CD4-positive, alpha-beta T cell (primary cell): Measurements from ENCODE around the gene RASAL3. TPM values are rescaled to one million over a fixed set of nuclear protein-coding genes. Genes with fewer than 3 reads are reported as not detected.

Experiments used
- ATAC-seq: fragments of 200-7000 bp; cut with Tn5 transposase; one replicate; pipeline ENCODE4 v1.10.0; 2022; ENCODE audit warnings: mild to moderate bottlenecking; ENCODE audit not compliant: poor library complexity
- CTCF ChIA-PET: fragments of 350-600 bp; sonication (Branson Sonifier 250); formaldehyde crosslinking; loops from one replicate; lab custom pipeline; 2021; ENCODE audit warnings: antibody characterized with exemption, inconsistent platforms; lab: Charles Lee
- POLR2A ChIA-PET: fragments of 350-600 bp; sonication (Branson Sonifier 250); formaldehyde crosslinking; loops from one replicate; lab custom pipeline; 2021; ENCODE audit warnings: antibody characterized with exemption, inconsistent platforms; lab: Charles Lee
- DNase-seq, 14 experiments: peaks; one replicate each; pipeline ENCODE4 v3.0.0-alpha.2; 2013 to 2020; ENCODE audit warnings: mixed read lengths in 2 of 14
- H3K27ac ChIP-seq, 2 donors: one replicate each; pipeline versions ENCODE4 v1.5.1 to v1.7.0; 2013; ENCODE audit warnings: low read length in 2 of 2, low read depth in 1 of 2, mild to moderate bottlenecking in 1 of 2
- H3K27me3 ChIP-seq, 2 experiments: 1 replicate in 1 of 2; 2 replicates in 1 of 2; pipeline versions ENCODE4 v1.6.1 to v1.7.0; 2013; ENCODE audit warnings: low read length in 2 of 2, control low read depth in 1 of 2, mild to moderate bottlenecking in 1 of 2, moderate library complexity in 1 of 2; ENCODE audit not compliant: insufficient read depth in 2 of 2, control insufficient read depth in 1 of 2
- H3K36me3 ChIP-seq: one replicate; pipeline ENCODE4 v1.6.1; 2013; ENCODE audit warnings: low read length, control low read depth; ENCODE audit not compliant: insufficient read depth
- H3K4me1 ChIP-seq: one replicate; pipeline ENCODE4 v1.6.1; 2013; ENCODE audit warnings: low read length, control low read depth; ENCODE audit not compliant: insufficient read depth
- H3K4me3 ChIP-seq: one replicate; pipeline ENCODE4 v1.5.1; 2013; ENCODE audit warnings: mild to moderate bottlenecking, low read length, moderate library complexity
- H3K9me3 ChIP-seq, 2 experiments: 1 replicate in 1 of 2; 2 replicates in 1 of 2; pipeline versions ENCODE4 v1.6.1 to v1.7.0; 2013; ENCODE audit warnings: low read length in 2 of 2, mild to moderate bottlenecking in 2 of 2, control low read depth in 1 of 2, moderate library complexity in 1 of 2; ENCODE audit not compliant: control insufficient read depth in 1 of 2, insufficient read depth in 1 of 2
- H3K27ac Mint-ChIP-seq: one replicate; pipeline ENCODE4 v1.8.0; 2020; ENCODE audit warnings: mixed read lengths
- H3K27me3 Mint-ChIP-seq: one replicate; pipeline ENCODE4 v1.8.0; 2021; ENCODE audit warnings: mixed read lengths
- H3K36me3 Mint-ChIP-seq: one replicate; pipeline ENCODE4 v1.8.0; 2021; ENCODE audit warnings: low read depth, mixed read lengths
- H3K4me1 Mint-ChIP-seq: one replicate; pipeline ENCODE4 v1.8.0; 2021; ENCODE audit warnings: low read depth, mixed read lengths
- H3K4me3 Mint-ChIP-seq: one replicate; pipeline ENCODE4 v1.8.0; 2020; ENCODE audit warnings: mild to moderate bottlenecking, mixed read lengths
- H3K9me3 Mint-ChIP-seq: one replicate; pipeline ENCODE4 v1.8.0; 2020; ENCODE audit warnings: mixed read lengths
- intact Hi-C, 2 experiments: fragments of 100-400 bp; cut with DNase I in 1 of 2; cut with micrococcal nuclease in 1 of 2; formaldehyde crosslinking; loops; one replicate each; pipeline versions ENCODE4 v1.15.1 to v1.9.0; 2023 to 2025; cut with DNase I, micrococcal nuclease
- total RNA-seq, 174 experiments: library from RNA in 2 of 174; stranded (reverse) in 2 of 174; gene quantifications; one replicate each; pipeline ENCODE4 v1.2.3 and lab custom pipeline; 2021 to 2026
- TF ChIP-seq, protein P1 (sequence below): fragments of 200-600 bp; IDR thresholded peaks from one replicate; pipeline ENCODE4 v1.8.0; 2022; ENCODE audit warnings: antibody characterized with exemption, mild to moderate bottlenecking

Gene RASAL3
- total RNA-seq, 2 experiments from 2014 or later, result 91.8 to 92.8 TPM

DNA sequence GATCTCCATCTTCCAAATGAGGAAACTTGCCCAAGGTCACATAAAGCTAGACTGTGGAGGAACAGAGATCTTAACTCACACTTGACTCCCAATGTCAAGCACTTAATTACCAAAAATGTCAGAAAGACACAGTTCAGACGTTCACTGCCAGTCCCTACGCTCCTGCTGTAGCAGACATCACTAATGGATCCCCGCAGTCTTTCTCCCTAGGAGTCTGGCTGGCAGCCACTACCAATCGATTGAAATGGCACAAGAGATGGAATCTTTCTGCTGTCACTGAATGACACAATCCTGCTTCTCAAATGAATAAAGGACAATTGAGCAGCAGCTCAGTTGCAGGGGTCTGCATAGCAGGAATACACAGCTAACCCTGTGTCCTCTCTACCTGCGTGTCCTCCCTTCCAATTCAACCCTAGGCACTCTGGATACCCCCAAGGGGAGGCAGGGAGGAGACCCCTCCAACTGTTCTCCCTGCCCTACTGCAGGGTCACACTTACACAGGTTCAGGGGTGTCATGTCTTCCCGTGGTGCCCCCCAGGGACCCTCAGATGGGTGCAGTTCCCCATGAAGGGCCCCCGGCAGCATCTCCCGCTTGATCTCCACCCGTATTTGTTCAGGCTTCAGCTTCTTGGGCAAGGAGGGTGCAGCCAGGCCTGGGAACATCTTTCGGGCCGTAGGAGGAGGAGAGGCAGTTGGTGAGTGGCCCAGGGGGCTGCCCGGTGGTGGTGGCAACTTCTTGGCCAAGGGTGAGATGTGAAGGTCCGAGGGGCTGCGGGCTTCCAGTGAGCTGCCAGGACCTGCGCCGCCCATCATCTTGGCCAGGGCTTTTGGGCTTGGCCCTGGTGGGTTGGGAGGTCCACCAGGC lies 37.6 kb downstream of the RASAL3 start:
- peaks cover 53% of the 10 kb centered on the region for H3K36me3 Mint-ChIP-seq
- H3K36me3 ChIP-seq, result peaks cover 68% of the 10 kb centered on the region
- no peak overlapping the region for H3K4me3 ChIP-seq
- no peak overlapping the region for H3K4me3 Mint-ChIP-seq
- H3K9me3 Mint-ChIP-seq, result no peaks in the 10 kb centered on the region
- no peak overlapping the region for H3K27ac Mint-ChIP-seq
- POLR2A ChIA-PET, result no interaction called here
- H3K9me3 ChIP-seq, result peaks cover 0 to 17% of the 10 kb centered on the region in 2 experiments
- TF ChIP-seq, protein P1, sequence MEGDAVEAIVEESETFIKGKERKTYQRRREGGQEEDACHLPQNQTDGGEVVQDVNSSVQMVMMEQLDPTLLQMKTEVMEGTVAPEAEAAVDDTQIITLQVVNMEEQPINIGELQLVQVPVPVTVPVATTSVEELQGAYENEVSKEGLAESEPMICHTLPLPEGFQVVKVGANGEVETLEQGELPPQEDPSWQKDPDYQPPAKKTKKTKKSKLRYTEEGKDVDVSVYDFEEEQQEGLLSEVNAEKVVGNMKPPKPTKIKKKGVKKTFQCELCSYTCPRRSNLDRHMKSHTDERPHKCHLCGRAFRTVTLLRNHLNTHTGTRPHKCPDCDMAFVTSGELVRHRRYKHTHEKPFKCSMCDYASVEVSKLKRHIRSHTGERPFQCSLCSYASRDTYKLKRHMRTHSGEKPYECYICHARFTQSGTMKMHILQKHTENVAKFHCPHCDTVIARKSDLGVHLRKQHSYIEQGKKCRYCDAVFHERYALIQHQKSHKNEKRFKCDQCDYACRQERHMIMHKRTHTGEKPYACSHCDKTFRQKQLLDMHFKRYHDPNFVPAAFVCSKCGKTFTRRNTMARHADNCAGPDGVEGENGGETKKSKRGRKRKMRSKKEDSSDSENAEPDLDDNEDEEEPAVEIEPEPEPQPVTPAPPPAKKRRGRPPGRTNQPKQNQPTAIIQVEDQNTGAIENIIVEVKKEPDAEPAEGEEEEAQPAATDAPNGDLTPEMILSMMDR, result no peak
- intact Hi-C loops, result no loop called here
- peaks cover 30% of the 10 kb centered on the region for H3K4me1 ChIP-seq
- CTCF ChIA-PET, result no interaction called here
- ATAC-seq, result no peak
- no peaks in the 10 kb centered on the region for H3K27me3 ChIP-seq
- H3K27ac ChIP-seq, result no peak overlapping the region
- H3K27me3 Mint-ChIP-seq, result no peaks in the 10 kb centered on the region
- peaks cover 18% of the 10 kb centered on the region for H3K4me1 Mint-ChIP-seq
- no peak for DNase-seq

DNA sequence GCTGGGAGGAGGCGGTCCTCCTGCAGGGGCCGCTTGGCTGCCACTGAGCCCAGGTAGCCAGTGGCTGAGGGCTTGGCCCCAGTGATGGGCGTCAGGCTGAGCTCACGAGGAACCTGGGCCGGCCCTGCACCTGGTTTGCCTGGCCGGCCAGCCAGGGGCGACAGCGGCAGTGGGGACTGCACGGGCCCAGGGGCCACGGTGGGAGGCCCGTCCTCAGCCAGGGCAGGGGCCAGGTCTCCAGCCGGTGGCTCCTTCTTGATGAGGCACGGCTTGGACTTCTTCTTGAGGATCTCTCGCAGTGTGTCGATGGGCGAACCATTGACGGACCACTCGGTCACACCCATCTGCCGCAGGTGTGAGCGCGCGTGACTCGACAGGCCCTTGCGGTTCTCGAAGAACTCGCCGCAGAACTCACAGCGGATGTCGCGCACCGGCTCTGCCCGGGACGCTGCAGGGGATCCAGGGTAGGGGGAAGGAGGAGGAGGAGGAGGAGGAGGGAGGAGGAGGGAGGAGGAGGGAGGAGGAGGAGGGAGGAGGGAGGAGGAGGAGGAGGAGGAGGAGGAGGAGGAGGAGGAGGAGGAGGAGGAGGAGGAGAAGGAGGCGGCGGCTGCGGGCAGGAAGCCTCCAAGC lies 38.9 kb downstream of the RASAL3 start:
- no peak overlapping the region for H3K27ac Mint-ChIP-seq
- Histone ChIP-seq H3K4me1 (peaks cover 17% of the 10 kb centered on the region), H3K27ac (no peak overlapping the region), H3K27me3 (no peaks in the 10 kb centered on the region), H3K36me3 (peaks cover 63% of the 10 kb centered on the region), H3K4me3 (no peak overlapping the region), H3K9me3 (peaks cover 0 to 17% of the 10 kb centered on the region in 2 experiments)
- no peak for ATAC-seq
- CTCF ChIA-PET, result no interaction called here
- H3K36me3 Mint-ChIP-seq, result peaks cover 45% of the 10 kb centered on the region
- DNase-seq, result no peak
- no peaks in the 10 kb centered on the region for H3K9me3 Mint-ChIP-seq
- POLR2A ChIA-PET, result no interaction called here
- intact Hi-C loops, result no loop called here
- H3K4me1 Mint-ChIP-seq, result peaks cover 6% of the 10 kb centered on the region
- H3K4me3 Mint-ChIP-seq, result no peak overlapping the region
- H3K27me3 Mint-ChIP-seq, result no peaks in the 10 kb centered on the region
- TF ChIP-seq, protein P1, result no peak

DNA sequence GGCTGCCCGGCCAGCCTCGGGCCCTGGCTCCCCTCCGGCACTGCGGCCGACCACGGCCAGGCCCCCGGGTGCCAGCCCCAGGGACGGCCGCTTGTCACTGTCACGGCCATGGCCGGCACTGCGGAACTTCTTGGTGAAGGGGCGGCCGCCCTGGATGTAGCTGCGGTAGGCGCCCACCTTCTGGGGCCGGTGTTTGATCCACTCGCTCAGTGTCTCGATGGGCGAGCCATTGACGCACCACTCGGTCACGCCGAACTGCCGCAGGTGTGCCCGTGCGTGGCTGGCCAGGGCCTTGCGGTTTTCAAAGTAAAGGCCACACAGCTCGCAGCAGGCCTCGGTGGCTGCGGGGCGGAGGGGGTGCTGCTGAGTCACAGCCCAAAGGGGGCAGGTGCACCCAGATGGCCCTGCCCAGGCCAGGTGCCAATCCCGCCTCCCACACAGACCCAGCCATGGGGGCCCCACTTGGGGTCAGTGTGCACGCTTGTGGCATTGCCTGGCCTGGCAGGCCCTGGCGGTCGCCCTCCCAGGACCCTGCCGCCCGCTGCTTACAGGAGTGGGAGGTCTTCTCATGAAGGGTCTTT lies 39.6 kb downstream of the RASAL3 start:
- H3K36me3 ChIP-seq, result peaks cover 62% of the 10 kb centered on the region

More for the DNA sequence above, 39.6 kb downstream of the RASAL3 start:
- H3K27me3 ChIP-seq, result no peaks in the 10 kb centered on the region
- no peak overlapping the region for H3K27ac Mint-ChIP-seq
- H3K27ac ChIP-seq, result no peak overlapping the region
- DNase-seq (no peak), ATAC-seq (no peak)
- POLR2A ChIA-PET, result no interaction called here
- peaks cover 43% of the 10 kb centered on the region for H3K36me3 Mint-ChIP-seq
- no peaks in the 10 kb centered on the region for H3K27me3 Mint-ChIP-seq
- H3K4me1 Mint-ChIP-seq, result peaks cover 7% of the 10 kb centered on the region
- H3K9me3 Mint-ChIP-seq, result no peaks in the 10 kb centered on the region
- H3K9me3 ChIP-seq, result peaks cover 0 to 17% of the 10 kb centered on the region in 2 experiments
- H3K4me3 ChIP-seq, result no peak overlapping the region
- no peak overlapping the region for H3K4me3 Mint-ChIP-seq
- TF ChIP-seq, protein P1, result no peak
- intact Hi-C loops, result no loop called here
- CTCF ChIA-PET, result no interaction called here
- peaks cover 11% of the 10 kb centered on the region for H3K4me1 ChIP-seq
